Peyer's patch (tissue), 4 donors: Measurements from ENCODE around the gene SF3B6.

Source experiments
- POLR2A ChIP-seq, 2 donors: fragments of 450-650 bp; IDR thresholded peaks; one replicate each; pipeline ENCODE4 v1.5.1; 2017; ENCODE audit warnings: antibody characterized with exemption in 2 of 2, mild to moderate bottlenecking in 2 of 2, moderate library complexity in 2 of 2
- TF ChIP-seq, protein P1 (sequence below), 6 experiments: fragments of 450-650 bp in 4 of 6; fragments of 200-600 bp in 2 of 6; sonication (generic) in 1 of 6; IDR thresholded peaks; one replicate each; pipeline ENCODE4 v1.5.1; 2017 to 2019; ENCODE audit warnings: antibody characterized with exemption in 6 of 6, mild to moderate bottlenecking in 3 of 6, moderate library complexity in 1 of 6

DNA sequence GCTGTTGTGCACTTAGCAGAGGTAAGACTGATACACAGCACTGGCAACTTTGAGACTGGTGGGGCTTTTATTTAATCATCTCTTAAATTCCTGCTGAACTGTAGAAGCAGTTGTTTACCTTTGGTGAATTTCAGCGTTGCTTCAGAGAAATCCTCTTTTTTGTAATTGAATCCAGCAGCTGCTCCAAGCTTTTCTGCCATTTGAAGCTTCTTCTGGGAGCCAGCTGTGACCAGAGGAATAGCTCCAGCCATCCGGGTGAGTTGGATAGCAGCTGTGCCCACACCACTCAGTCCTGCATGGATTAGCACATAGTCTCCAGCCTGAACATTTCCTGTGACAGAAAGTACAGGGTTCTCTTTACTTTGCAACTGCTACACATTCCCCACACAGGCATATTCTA, 4.6 kb upstream of the SF3B6 start:
- no peak for TF ChIP-seq POLR2A (IDR thresholded peaks at IDR 0.05)
- TF ChIP-seq, protein P1, sequence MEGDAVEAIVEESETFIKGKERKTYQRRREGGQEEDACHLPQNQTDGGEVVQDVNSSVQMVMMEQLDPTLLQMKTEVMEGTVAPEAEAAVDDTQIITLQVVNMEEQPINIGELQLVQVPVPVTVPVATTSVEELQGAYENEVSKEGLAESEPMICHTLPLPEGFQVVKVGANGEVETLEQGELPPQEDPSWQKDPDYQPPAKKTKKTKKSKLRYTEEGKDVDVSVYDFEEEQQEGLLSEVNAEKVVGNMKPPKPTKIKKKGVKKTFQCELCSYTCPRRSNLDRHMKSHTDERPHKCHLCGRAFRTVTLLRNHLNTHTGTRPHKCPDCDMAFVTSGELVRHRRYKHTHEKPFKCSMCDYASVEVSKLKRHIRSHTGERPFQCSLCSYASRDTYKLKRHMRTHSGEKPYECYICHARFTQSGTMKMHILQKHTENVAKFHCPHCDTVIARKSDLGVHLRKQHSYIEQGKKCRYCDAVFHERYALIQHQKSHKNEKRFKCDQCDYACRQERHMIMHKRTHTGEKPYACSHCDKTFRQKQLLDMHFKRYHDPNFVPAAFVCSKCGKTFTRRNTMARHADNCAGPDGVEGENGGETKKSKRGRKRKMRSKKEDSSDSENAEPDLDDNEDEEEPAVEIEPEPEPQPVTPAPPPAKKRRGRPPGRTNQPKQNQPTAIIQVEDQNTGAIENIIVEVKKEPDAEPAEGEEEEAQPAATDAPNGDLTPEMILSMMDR (IDR thresholded peaks at IDR 0.05), result no peak
